IPS DF 6.9 (cell line): ENCODE measurements around the gene ABCB10.
A peak's percentile ranks its signal among the peaks of the same experiment; 100 is the strongest.

ENCODE experiments used
- DNase-seq: peaks from one replicate; pipeline ENCODE4 v3.0.0-alpha.2; 2013; ENCODE audit warnings: low read depth, low spot score
- H3K27ac ChIP-seq: one replicate; pipeline ENCODE4 v1.5.1; 2013; ENCODE audit warnings: low read length, control low read depth
- H3K27me3 ChIP-seq: 2 replicates; pipeline ENCODE4 v1.6.1; 2013; ENCODE audit warnings: mild to moderate bottlenecking, low read length; ENCODE audit not compliant: control insufficient read depth, insufficient read depth
- H3K36me3 ChIP-seq: 2 replicates; pipeline ENCODE4 v1.6.1; 2013; ENCODE audit warnings: low read length; ENCODE audit not compliant: control insufficient read depth, insufficient read depth
- H3K4me1 ChIP-seq: 2 replicates; pipeline ENCODE4 v1.6.1; 2013; ENCODE audit warnings: low read length; ENCODE audit not compliant: control insufficient read depth, insufficient read depth
- H3K4me3 ChIP-seq: 2 replicates; pipeline ENCODE4 v1.5.1; 2013; ENCODE audit warnings: mild to moderate bottlenecking, low read length
- H3K9me3 ChIP-seq: 2 replicates; pipeline ENCODE4 v1.6.1; 2013; ENCODE audit warnings: low read length, inconsistent platforms; ENCODE audit not compliant: control insufficient read depth, insufficient read depth
- WGBS: extraction: QIAGEN DNeasy Blood & Tissue Kit; methylation state at CpG from one replicate; pipeline ENCODE4 v1.1.7; 2013; ENCODE audit warnings: mixed read lengths, missing lambda C conversion rate; ENCODE audit not compliant: insufficient read length, insufficient coverage; 5-methylcytosine and 5-hydroxymethylcytosine counted together

ABCB10 gene

GRCh38 chr1:229557200-229557850 is 1.2 kb downstream of the ABCB10 start:
- peak overlapping the region; percentile 97; the same call in 1 of the 2 replicates for H3K4me3 ChIP-seq
- no CpG with 5 or more reads among the region's 5 CpGs for WGBS
- H3K9me3 ChIP-seq, result no peaks in the 10 kb centered on the region
- no peak overlapping the region for H3K27ac ChIP-seq
- no peaks in the 10 kb centered on the region for H3K4me1 ChIP-seq
- DNase-seq, result no peak
- H3K36me3 ChIP-seq, result no peaks in the 10 kb centered on the region
- H3K27me3 ChIP-seq, result no peaks in the 10 kb centered on the region

DNA sequence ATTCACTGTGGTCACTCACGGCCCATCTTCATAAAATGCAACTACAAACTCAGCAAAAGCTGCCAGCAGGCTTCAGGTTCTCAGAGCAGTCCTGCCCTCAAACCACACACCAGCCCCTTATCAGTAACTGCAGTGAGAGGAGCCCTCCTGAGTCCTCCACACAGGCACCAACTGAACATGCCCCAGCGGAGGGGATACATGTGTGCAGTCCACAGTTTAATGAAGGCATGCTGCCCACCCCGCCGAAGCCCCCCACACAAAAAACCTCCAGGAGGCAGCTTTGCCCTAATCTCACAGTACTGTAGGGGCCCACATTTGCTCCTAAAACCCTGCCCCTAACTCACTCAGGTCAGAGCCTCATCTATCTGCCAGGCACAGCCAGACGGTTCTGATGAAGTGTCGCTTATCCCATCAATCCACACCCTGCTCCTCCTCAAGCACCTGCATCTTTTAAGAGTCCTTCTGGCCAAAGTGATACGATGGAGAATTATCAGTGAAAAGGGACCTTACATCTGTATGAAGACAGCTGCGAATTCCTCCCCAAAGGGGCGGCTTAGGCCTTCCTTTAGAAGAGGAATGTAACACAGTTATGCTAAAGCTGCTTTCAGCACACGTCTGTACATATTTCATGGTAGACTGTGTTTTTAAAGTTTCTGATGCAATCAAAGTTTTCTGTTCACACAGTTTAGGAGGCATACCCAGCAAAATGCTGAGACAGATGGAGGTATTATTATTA is 3.5 kb downstream of the ABCB10 start:
- DNase-seq, result no peak
- H3K27me3 ChIP-seq, result no peaks in the 10 kb centered on the region
- H3K27ac ChIP-seq, result no peak overlapping the region
- no peaks in the 10 kb centered on the region for H3K4me1 ChIP-seq
- no peaks in the 10 kb centered on the region for H3K36me3 ChIP-seq
- no peaks in the 10 kb centered on the region for H3K9me3 ChIP-seq
- WGBS, result no CpG with 5 or more reads among the region's 10 CpGs
- H3K4me3 ChIP-seq, result no peak overlapping the region

DNA sequence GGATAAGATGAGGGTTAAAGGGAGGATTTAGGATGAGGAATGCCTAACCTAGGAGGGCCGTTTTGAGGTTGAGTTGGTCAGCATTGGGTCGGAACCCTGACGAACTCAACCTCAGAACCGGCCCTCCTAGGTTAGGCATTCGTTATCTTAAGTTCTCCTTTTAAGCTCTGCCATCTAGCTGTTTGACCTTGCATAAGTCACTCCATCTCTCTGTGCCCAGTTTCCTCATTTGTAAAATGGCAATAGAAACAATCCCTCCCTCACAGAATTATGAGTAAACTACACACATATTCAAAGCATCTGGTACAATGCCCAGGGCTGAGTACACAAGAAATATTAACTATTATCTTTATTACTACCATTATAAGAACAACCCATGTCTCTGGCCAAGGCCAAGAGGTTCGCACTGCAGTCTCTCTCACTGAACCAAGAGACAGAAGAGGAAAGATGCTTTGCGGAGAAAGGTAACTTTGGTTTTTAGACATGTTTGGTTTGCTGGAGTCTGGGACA is 4.8 kb downstream of the ABCB10 start:
- Histone ChIP-seq H3K27ac (no peak overlapping the region), H3K27me3 (no peaks in the 10 kb centered on the region), H3K4me1 (no peaks in the 10 kb centered on the region), H3K36me3 (no peaks in the 10 kb centered on the region), H3K9me3 (no peaks in the 10 kb centered on the region), H3K4me3 (no peak overlapping the region)
- DNase-seq, result no peak
- WGBS, result no CpG with 5 or more reads among the region's 7 CpGs

DNA sequence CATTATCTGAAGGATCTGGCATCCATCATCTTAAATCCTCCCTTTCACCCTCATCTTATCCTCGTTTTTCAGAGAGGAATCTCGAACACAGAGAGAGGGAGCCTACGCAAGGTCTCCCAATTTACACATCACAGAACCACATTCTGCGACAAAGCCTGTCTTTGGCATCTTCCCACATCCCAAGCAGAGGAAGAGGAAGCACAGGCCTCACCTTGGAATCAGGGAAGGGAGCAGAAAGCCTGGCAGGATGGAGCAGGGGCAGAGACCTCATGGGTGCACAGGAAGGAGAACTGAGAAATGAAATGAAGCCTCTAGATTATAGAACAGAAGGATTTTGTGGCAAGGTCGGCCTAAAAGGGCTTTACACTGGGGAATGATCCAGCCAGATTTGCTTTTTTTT is 5.8 kb downstream of the ABCB10 start:
- H3K27me3 ChIP-seq, result no peaks in the 10 kb centered on the region
- no peaks in the 10 kb centered on the region for H3K9me3 ChIP-seq
- no peaks in the 10 kb centered on the region for H3K4me1 ChIP-seq
- no peaks in the 10 kb centered on the region for H3K36me3 ChIP-seq
- H3K4me3 ChIP-seq, result no peak overlapping the region
- WGBS, result no CpG with 5 or more reads among the region's 5 CpGs
- no peak overlapping the region for H3K27ac ChIP-seq
- DNase-seq, result no peak

DNA sequence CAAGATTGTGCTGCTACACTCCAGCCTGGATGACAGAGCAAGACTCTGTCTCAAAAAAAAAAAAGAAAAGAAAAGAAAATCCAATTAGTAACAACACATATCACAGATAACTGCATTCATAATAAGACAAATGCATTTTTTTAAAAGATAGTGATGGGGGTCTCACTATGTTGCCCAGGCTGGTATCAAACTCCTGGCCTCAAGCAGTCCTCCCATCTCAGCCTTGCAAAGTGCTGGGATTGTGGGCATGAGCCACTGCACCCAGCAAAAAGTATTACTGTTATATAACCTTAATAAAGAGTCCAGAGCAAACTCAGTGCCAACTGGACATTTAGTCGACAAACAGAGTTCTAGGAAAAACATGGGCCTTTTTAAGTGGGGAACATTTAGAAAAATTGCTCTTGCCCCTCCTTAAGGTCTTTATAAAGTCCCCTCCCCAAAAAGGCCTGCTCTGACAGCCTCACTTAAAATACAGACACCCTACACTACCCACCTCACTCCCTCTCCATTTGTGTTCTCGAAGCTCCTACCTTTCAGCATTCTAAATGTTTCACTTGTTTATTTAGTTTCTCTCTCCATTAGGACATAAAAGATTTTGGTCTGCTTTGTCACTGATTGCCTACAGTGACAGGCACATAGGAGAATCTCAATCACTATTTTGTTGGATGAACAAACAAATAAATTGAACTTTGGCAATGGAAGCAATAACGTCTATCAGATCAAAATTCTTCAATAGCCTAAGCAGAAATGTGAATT is 7.5 kb downstream of the ABCB10 start:
- no peaks in the 10 kb centered on the region for H3K9me3 ChIP-seq
- no peak overlapping the region for H3K27ac ChIP-seq
- no peaks in the 10 kb centered on the region for H3K27me3 ChIP-seq
- no peaks in the 10 kb centered on the region for H3K36me3 ChIP-seq
- no peaks in the 10 kb centered on the region for H3K4me1 ChIP-seq
- DNase-seq, result no peak
- no CpG with 5 or more reads among the region's 3 CpGs for WGBS
- no peak overlapping the region for H3K4me3 ChIP-seq

DNA sequence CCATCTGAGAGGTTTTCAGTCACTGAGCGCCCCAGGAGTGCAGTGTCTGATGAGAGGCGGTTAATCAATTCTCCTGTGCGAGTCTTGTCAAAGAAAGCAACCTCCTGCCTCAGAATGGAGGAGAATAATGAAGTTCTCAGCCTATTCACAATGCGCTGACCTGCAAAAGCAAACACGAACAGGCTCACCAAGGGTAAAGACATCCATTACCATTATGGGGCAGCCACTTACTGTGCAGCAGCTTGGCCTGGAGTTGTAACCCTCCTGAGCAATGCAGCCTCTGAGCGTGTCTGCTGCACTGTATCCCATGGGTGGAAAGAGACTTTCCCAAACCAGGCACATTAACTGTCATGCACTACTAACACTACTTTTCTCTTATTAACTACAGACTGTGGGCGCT is 11.0 kb downstream of the ABCB10 start:
- WGBS, result no CpG with 5 or more reads among the region's 7 CpGs
- H3K27ac ChIP-seq, result no peak overlapping the region
- no peak overlapping the region for H3K4me3 ChIP-seq
- no peaks in the 10 kb centered on the region for H3K36me3 ChIP-seq
- H3K27me3 ChIP-seq, result no peaks in the 10 kb centered on the region
- no peak for DNase-seq
- H3K4me1 ChIP-seq, result no peaks in the 10 kb centered on the region
- H3K9me3 ChIP-seq, result no peaks in the 10 kb centered on the region

DNA sequence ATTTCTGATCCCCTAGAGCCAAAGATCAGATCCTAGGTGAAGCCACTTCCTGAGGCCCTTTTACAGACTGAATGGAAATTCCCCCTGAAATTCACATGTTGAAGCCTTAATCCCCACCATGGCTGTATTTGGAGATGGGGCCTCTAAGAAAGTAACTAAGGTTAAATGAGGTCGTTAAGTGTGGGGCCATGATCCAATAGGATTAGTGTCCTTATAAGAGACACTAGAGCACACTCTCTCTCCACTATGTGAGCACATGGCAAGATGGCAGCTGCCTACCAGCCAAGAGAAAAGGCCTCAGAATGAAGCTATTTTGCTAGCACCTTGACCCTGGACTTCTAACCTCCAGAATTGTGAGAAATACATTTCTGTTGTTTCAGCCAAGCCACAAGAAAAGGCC is 13.9 kb downstream of the ABCB10 start:
- Histone ChIP-seq H3K27me3 (no peaks in the 10 kb centered on the region), H3K36me3 (no peaks in the 10 kb centered on the region), H3K4me1 (no peaks in the 10 kb centered on the region), H3K9me3 (no peaks in the 10 kb centered on the region), H3K4me3 (no peak overlapping the region), H3K27ac (no peak overlapping the region)
- no peak for DNase-seq
- no CpG with 5 or more reads among the region's 1 CpG for WGBS

DNA sequence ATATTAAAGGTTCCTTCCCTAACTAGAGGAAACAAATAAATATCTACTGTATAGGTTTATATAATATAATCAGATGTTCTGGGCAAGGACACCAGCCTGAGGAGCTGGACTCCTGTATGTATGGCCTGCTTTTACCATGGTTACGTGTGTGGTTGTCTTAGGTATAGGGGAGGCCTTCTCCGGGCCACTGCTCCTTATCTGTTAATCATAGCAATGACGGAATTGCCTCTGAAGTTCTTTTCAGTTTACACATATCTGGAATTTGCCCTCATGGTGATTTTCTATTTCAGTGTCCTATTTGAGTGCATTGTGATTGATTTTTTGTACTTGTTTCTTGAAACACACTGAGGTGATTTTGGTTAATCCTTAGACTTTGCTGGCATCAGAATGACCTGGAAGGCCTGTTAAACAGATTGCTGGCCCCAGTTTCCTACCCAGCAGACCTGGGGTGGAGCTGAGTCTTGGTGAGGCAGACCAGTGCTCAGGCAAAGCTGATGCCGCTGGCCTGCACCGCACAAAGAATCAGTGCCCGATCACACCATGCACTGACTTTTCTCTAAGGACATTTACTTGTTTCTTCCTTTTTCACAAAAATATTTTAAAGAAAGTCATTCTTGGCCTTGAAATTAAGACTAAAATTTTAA is 18.5 kb downstream of the ABCB10 start:
- H3K4me1 ChIP-seq, result no peaks in the 10 kb centered on the region
- no peak for DNase-seq
- no peak overlapping the region for H3K27ac ChIP-seq
- no CpG with 5 or more reads among the region's 6 CpGs for WGBS
- H3K9me3 ChIP-seq, result no peaks in the 10 kb centered on the region
- no peak overlapping the region for H3K4me3 ChIP-seq
- no peaks in the 10 kb centered on the region for H3K36me3 ChIP-seq
- no peaks in the 10 kb centered on the region for H3K27me3 ChIP-seq

GRCh38 chr1:229538945-229539344 is 19.6 kb downstream of the ABCB10 start:
- H3K9me3 ChIP-seq, result no peaks in the 10 kb centered on the region
- H3K4me1 ChIP-seq, result no peaks in the 10 kb centered on the region
- no peaks in the 10 kb centered on the region for H3K36me3 ChIP-seq
- no peak for DNase-seq
- H3K27ac ChIP-seq, result no peak overlapping the region
- H3K4me3 ChIP-seq, result no peak overlapping the region
- WGBS, result no CpG with 5 or more reads among the region's 5 CpGs
- no peaks in the 10 kb centered on the region for H3K27me3 ChIP-seq

- no peak overlapping the region for H3K27ac ChIP-seq
- no peak for DNase-seq
- no peak overlapping the region for H3K4me3 ChIP-seq
- no peaks in the 10 kb centered on the region for H3K9me3 ChIP-seq
- no peaks in the 10 kb centered on the region for H3K36me3 ChIP-seq
- H3K27me3 ChIP-seq, result no peaks in the 10 kb centered on the region
- no CpG with 5 or more reads among the region's 4 CpGs for WGBS
- no peaks in the 10 kb centered on the region for H3K4me1 ChIP-seq
These were observed 20.6 kb downstream of the ABCB10 start for GRCh38 chr1:229537894-229538293.
